Umbilical cord (tissue), 2 donors: Measurements from ENCODE around the gene CNOT11. TPM values are rescaled to one million over a fixed set of nuclear protein-coding genes. Genes with fewer than 3 reads are reported as not detected.
"Not testable (repeated sequence)": the region's sequence is repeated elsewhere in the genome, so short reads cannot be mapped to it uniquely, and the experiment has no call there.

Source experiments
- DNase-seq: peaks from one replicate; pipeline ENCODE4 v3.0.0-alpha.2; 2015; ENCODE audit warnings: low spot score
- total RNA-seq: library from RNA; depleted of rRNA; stranded (reverse); fragments of >200 nt; gene quantifications from one replicate; pipeline ENCODE4 v1.2.3, GENCODE V29; 2014; ENCODE audit warnings: low replicate concordance; ENCODE audit not compliant: insufficient read depth

The CNOT11 gene
- 26.5 TPM for total RNA-seq

GRCh38 chr2:101252408-101253012 is at the start of gene CNOT11:
Gene CNOT11 (plus strand): TSS chr2:101252886. CDS start chr2:101252965, 79 bp downstream.
- peak; percentile 99 for DNase-seq

GRCh38 chr2:101204400-101205115 is 48.1 kb upstream of the CNOT11 start:
- no peak for DNase-seq

- DNase-seq = peak; percentile 84
Measured at GRCh38 chr2:101205521-101206479, 46.9 kb upstream of the CNOT11 start.

GRCh38 chr2:101208830-101209229 is 43.9 kb upstream of the CNOT11 start:
- DNase-seq = no peak

GRCh38 chr2:101219246-101219645 is 33.4 kb upstream of the CNOT11 start:
- no peak for DNase-seq

GRCh38 chr2:101220091-101220490 is 32.6 kb upstream of the CNOT11 start:
- DNase-seq = not testable (repeated sequence)

- DNase-seq = no peak
Measured at GRCh38 chr2:101223814-101224231, 28.9 kb upstream of the CNOT11 start.

- DNase-seq = no peak
Measured at GRCh38 chr2:101230541-101231001, 22.1 kb upstream of the CNOT11 start.

- DNase-seq = no peak
Measured at GRCh38 chr2:101231240-101231639, 21.4 kb upstream of the CNOT11 start.

- no peak for DNase-seq
Measured at GRCh38 chr2:101231937-101232730, 20.6 kb upstream of the CNOT11 start.

- DNase-seq = no peak
Measured at GRCh38 chr2:101232770-101233169, 19.9 kb upstream of the CNOT11 start.

GRCh38 chr2:101234169-101234938 is 18.3 kb upstream of the CNOT11 start:
- DNase-seq = no peak

- not testable (repeated sequence) for DNase-seq
Measured at GRCh38 chr2:101235956-101236355, 16.7 kb upstream of the CNOT11 start.

- DNase-seq = peak; percentile 64
Measured at GRCh38 chr2:101237944-101238343, 14.7 kb upstream of the CNOT11 start.

GRCh38 chr2:101238930-101239759 is 13.5 kb upstream of the CNOT11 start:
- no peak for DNase-seq

GRCh38 chr2:101239760-101240118 is 12.9 kb upstream of the CNOT11 start:
- DNase-seq = not testable (repeated sequence)

GRCh38 chr2:101240694-101241093 is 12.0 kb upstream of the CNOT11 start:
- peak; percentile 30 for DNase-seq

GRCh38 chr2:101241158-101241557 is 11.5 kb upstream of the CNOT11 start:
- DNase-seq = peak; percentile 31

GRCh38 chr2:101244373-101244772 is 8.3 kb upstream of the CNOT11 start:
- DNase-seq = not testable (repeated sequence)
